ENCODE measurements around the gene SNAP47. TPM values are rescaled to one million over a fixed set of nuclear protein-coding genes. Genes with fewer than 3 reads are reported as not detected.

Gene SNAP47
- total and polyA plus RNA-seq, 9 of the 15 experiments (the other 6 are each of a cell fraction or from before 2014, with no cell fraction given) = 2.5 to 41.3 (median 32.6) TPM

DNA sequence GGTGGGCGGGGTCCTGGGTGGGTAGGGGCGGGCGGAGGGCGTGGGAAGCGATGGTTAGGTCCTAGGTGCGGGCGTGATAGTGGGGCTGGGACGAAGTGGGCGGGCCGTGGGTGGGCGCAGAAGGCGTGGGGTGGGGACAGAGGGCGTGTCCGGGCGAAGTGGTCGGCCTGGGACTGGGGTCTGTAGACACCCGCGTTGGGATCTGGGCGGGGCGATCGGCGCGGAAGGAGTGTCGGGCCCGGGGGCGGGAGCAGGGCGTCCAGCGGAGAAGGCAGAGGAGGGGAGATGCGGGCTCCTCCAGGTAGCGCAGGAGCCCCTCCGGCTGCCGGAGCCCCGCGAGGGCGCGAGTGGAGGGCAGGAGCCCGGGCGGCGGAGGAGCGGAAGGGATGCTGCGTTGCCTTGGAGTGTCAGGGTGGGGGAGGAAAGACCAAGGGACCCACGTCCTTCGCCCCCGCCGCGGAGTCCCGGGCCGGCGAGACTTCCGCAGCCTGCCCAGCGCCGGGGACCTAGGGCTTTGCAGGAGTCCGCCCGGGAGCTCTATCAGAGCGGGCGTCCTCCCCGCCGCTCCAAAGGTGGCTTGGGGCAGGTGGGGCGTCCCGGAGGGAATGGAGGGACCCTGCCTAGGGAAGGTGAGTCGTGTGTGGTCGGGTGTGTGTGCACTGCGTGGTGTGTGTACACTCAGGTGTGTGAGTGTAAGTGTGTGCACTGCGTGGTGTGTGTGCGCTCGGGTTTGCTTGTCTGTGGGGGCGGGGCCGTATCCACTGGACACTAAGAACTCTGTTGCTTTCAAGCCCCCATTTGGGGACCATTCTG is 53.2 kb downstream of the SNAP47 start:
- Histone ChIP-seq H3K27ac (ENCODE audit: extremely low read depth, low read depth, low read length) (no peak overlapping the region), H3K9me1 (ENCODE audit: control insufficient read depth, insufficient read depth, low read length) (no peaks in the 10 kb centered on the region), H2AFZ (ENCODE audit: low read depth, low read length) (peak overlapping the region; percentile 77), H4K20me1 (replicated peaks; ENCODE audit: control insufficient read depth, insufficient read depth, low read length) (peaks cover 4% of the 10 kb centered on the region; the same call in 1 of the 2 replicates), H3K79me2 (ENCODE audit: control insufficient read depth, insufficient read depth, low read length) (no peaks in the 10 kb centered on the region), H3K9me3 (replicated peaks; ENCODE audit: control insufficient read depth, insufficient read depth, low read depth, low read length) (no peaks in the 10 kb centered on the region), H3K36me3 (ENCODE audit: control insufficient read depth, insufficient read depth, low read length) (no peaks in the 10 kb centered on the region), H3K4me1 (replicated peaks in 1 of 2; ENCODE audit: control insufficient read depth in 2 of 2, insufficient read depth in 2 of 2, low read length in 2 of 2) (peaks cover 5 to 44% of the 10 kb centered on the region in 2 experiments; a peak in 3 of 5 replicates), H3K4me2 (ENCODE audit: insufficient read depth, low read length) (peak overlapping the region; percentile 76), H3K27me3 (ENCODE audit: control insufficient read depth in 2 of 2, insufficient read depth in 2 of 2, low read length in 2 of 2) (peaks cover 2 to 13% of the 10 kb centered on the region in 2 experiments; a peak in 3 of 5 replicates), H3K4me3 (peak overlapping the region; percentile 43), H3K9ac (ENCODE audit: insufficient read depth in 1 of 2, low read depth in 2 of 2, low read length in 2 of 2) (peak overlapping the region in 1 of 2 experiments; percentile 80; a peak in 2 of 4 replicates)
- 4% methylated on average over 28 of the region's 68 CpGs for WGBS (ENCODE audit: insufficient coverage, low coverage, missing lambda C conversion rate)
- DNase-seq (ENCODE audit: extremely low read depth in 1 of 4, low spot score in 3 of 4) (peak in 1 of 4 experiments; percentile 77), FAIRE-seq (peak; percentile 32), ATAC-seq (peak; percentile 85)
- POLR2A ChIA-PET = interaction anchor here (0.5 to 1.2 kb wide), 5 partner anchors 39 to 617 kb away, joined by 3 to 4 read pairs (median 3); no protein-coding TSS in a partner anchor
- in situ Hi-C loops (cut with MboI) (no loop called here), intact Hi-C loops (cut with micrococcal nuclease) (no loop called here)
- BruUV-seq (replicated peaks) = no TSS peak
- CTCF ChIA-PET (ENCODE audit: low intra/inter-chr PET ratio) = no interaction called here
- no peak for TF ChIP-seq POLR2B (IDR thresholded peaks at IDR 0.05; ENCODE audit: low read depth, partially characterized antibody)
- TF ChIP-seq JUNB (CRISPR knock-in tag; conservative IDR thresholded peaks at IDR 0.05) = no peak
- TF ChIP-seq ZNF764 (CRISPR knock-in tag; IDR thresholded peaks at IDR 0.05; ENCODE audit: low read depth) = no peak
- no peak for TF ChIP-seq ZNF57 (CRISPR knock-in tag; IDR thresholded peaks at IDR 0.05)
- TF ChIP-seq KDM5B (IDR thresholded peaks at IDR 0.05; ENCODE audit: insufficient replicate concordance, low read depth, low read length) = no peak
- no peak for TF ChIP-seq HNRNPUL1 (IDR thresholded peaks at IDR 0.05; ENCODE audit: low read length)
- no peak for TF ChIP-seq DIDO1 (tag; IDR thresholded peaks at IDR 0.05; ENCODE audit: low read depth)
- TF ChIP-seq POLR2AphosphoS5 (IDR thresholded peaks at IDR 0.05; ENCODE audit: control insufficient read depth, insufficient read depth, low read depth, low read length) = no peak
- no peak for TF ChIP-seq PRPF4 (IDR thresholded peaks at IDR 0.05; ENCODE audit: insufficient read depth, low read depth, low read length, poor library complexity, severe bottlenecking)
- TF ChIP-seq KAT2B (IDR thresholded peaks at IDR 0.05; ENCODE audit: low read depth, low read length) = no peak
- peak; percentile 30; the same call in 1 of the 2 replicates for TF ChIP-seq CXXC5 (CRISPR knock-in tag; IDR thresholded peaks at IDR 0.05)
- TF ChIP-seq CCNT2 (IDR thresholded peaks at IDR 0.05; ENCODE audit: borderline replicate concordance, extremely low read depth, insufficient read length, low read depth, low read length) = peak; percentile 41
- TF ChIP-seq ZNF551 (CRISPR knock-in tag; IDR thresholded peaks at IDR 0.05) = no peak
- TF ChIP-seq NR2C2 (CRISPR knock-in tag; IDR thresholded peaks at IDR 0.05) = no peak
- TF ChIP-seq NR2C2 (tag; IDR thresholded peaks at IDR 0.05) = no peak
- TF ChIP-seq, protein P1, sequence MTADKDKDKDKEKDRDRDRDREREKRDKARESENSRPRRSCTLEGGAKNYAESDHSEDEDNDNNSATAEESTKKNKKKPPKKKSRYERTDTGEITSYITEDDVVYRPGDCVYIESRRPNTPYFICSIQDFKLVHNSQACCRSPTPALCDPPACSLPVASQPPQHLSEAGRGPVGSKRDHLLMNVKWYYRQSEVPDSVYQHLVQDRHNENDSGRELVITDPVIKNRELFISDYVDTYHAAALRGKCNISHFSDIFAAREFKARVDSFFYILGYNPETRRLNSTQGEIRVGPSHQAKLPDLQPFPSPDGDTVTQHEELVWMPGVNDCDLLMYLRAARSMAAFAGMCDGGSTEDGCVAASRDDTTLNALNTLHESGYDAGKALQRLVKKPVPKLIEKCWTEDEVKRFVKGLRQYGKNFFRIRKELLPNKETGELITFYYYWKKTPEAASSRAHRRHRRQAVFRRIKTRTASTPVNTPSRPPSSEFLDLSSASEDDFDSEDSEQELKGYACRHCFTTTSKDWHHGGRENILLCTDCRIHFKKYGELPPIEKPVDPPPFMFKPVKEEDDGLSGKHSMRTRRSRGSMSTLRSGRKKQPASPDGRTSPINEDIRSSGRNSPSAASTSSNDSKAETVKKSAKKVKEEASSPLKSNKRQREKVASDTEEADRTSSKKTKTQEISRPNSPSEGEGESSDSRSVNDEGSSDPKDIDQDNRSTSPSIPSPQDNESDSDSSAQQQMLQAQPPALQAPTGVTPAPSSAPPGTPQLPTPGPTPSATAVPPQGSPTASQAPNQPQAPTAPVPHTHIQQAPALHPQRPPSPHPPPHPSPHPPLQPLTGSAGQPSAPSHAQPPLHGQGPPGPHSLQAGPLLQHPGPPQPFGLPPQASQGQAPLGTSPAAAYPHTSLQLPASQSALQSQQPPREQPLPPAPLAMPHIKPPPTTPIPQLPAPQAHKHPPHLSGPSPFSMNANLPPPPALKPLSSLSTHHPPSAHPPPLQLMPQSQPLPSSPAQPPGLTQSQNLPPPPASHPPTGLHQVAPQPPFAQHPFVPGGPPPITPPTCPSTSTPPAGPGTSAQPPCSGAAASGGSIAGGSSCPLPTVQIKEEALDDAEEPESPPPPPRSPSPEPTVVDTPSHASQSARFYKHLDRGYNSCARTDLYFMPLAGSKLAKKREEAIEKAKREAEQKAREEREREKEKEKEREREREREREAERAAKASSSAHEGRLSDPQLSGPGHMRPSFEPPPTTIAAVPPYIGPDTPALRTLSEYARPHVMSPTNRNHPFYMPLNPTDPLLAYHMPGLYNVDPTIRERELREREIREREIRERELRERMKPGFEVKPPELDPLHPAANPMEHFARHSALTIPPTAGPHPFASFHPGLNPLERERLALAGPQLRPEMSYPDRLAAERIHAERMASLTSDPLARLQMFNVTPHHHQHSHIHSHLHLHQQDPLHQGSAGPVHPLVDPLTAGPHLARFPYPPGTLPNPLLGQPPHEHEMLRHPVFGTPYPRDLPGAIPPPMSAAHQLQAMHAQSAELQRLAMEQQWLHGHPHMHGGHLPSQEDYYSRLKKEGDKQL (CRISPR knock-in tag; IDR thresholded peaks at IDR 0.05; ENCODE audit: borderline replicate concordance) = no peak
- TF ChIP-seq PTBP1 (IDR thresholded peaks at IDR 0.05; ENCODE audit: low read depth, low read length) = no peak
